Endodermal cell (in vitro differentiated cells): ENCODE results near the gene HNRNPA0. TPM values are rescaled to one million over a fixed set of nuclear protein-coding genes. Genes with fewer than 3 reads are reported as not detected.

ENCODE experiments used
- DNase-seq: peaks from one replicate; pipeline ENCODE4 v3.0.0-alpha.2; 2017
- H3K27ac ChIP-seq: 2 replicates; pipeline ENCODE4 v1.5.1; 2013; ENCODE audit warnings: mild to moderate bottlenecking, low read depth, low read length, moderate library complexity
- H3K27me3 ChIP-seq: 2 replicates; pipeline ENCODE4 v1.6.1; 2013; ENCODE audit warnings: mild to moderate bottlenecking, low read length, moderate library complexity; ENCODE audit not compliant: insufficient read depth, control insufficient read depth, poor library complexity, severe bottlenecking
- H3K36me3 ChIP-seq: 2 replicates; pipeline ENCODE4 v1.7.0; 2013; ENCODE audit warnings: mild to moderate bottlenecking, low read length, moderate library complexity; ENCODE audit not compliant: control insufficient read depth, insufficient read depth
- H3K4me1 ChIP-seq: one replicate; pipeline ENCODE4 v1.7.0; 2013; ENCODE audit warnings: low read length; ENCODE audit not compliant: control insufficient read depth, insufficient read depth
- H3K4me3 ChIP-seq: 2 replicates; pipeline ENCODE4 v1.5.1; 2013; ENCODE audit warnings: mild to moderate bottlenecking, low read length, moderate library complexity
- H3K9ac ChIP-seq: 2 replicates; pipeline ENCODE4 v1.6.1; 2013; ENCODE audit warnings: mild to moderate bottlenecking, low read length, moderate library complexity; ENCODE audit not compliant: poor library complexity, severe bottlenecking; ENCODE audit errors: extremely low read depth
- H3K9me3 ChIP-seq: 2 replicates; pipeline ENCODE4 v1.6.1; 2013; ENCODE audit warnings: mild to moderate bottlenecking, low read length, moderate library complexity; ENCODE audit not compliant: control insufficient read depth
- H3K27ac Mint-ChIP-seq: 2 replicates; pipeline ENCODE4 v1.8.0; 2020; ENCODE audit warnings: mixed read lengths
- H3K27me3 Mint-ChIP-seq: 2 replicates; pipeline ENCODE4 v1.8.0; 2021; ENCODE audit warnings: mild to moderate bottlenecking, mixed read lengths; ENCODE audit not compliant: insufficient read depth
- H3K36me3 Mint-ChIP-seq: 2 replicates; pipeline ENCODE4 v1.8.0; 2020; ENCODE audit warnings: low read depth, mixed read lengths
- H3K4me1 Mint-ChIP-seq: 2 replicates; pipeline ENCODE4 v1.8.0; 2020; ENCODE audit warnings: mixed read lengths
- H3K4me3 Mint-ChIP-seq: 2 replicates; pipeline ENCODE4 v1.8.0; 2020; ENCODE audit warnings: mild to moderate bottlenecking, moderate library complexity, mixed read lengths
- H3K9me3 Mint-ChIP-seq: 2 replicates; pipeline ENCODE4 v1.8.0; 2020; ENCODE audit warnings: mild to moderate bottlenecking, mixed read lengths
- CTCF ChIP-seq: fragments of 200-600 bp; sonication (generic); conservative IDR thresholded peaks from 2 replicates; pipeline ENCODE4 v1.5.0; 2021; ENCODE audit warnings: antibody characterized with exemption, mild to moderate bottlenecking
- WGBS, 2 experiments: methylation state at CpG; one replicate each; pipeline versions ENCODE4 v1.1.5 to v1.1.7; 2013; ENCODE audit warnings: missing lambda C conversion rate in 2 of 2, mixed read lengths in 1 of 2; ENCODE audit not compliant: insufficient coverage in 1 of 2, insufficient read length in 1 of 2; 5-methylcytosine and 5-hydroxymethylcytosine counted together
- total RNA-seq, 2 donors: library from RNA; stranded (reverse); fragmentation: NEBNext Ultra II Directional in 1 of 2; extraction: Animal tissue kit (Norgen Biotek cat#: 25700) in 1 of 2; gene quantifications; 2 replicates in 1 of 2; 3 replicates in 1 of 2; pipeline ENCODE4 v1.2.1, GENCODE V29; 2021

The HNRNPA0 gene
- total RNA-seq, 2 donors from 2014 or later, result 50.7 to 61.0 TPM

GRCh38 chr5:137761566-137761965, 7.4 kb upstream of the HNRNPA0 start:
- WGBS, 2 experiments, result 82 to 100% methylated on average over 1 to 3 of the region's 3 CpGs
- Histone ChIP-seq H3K36me3 (no peaks in the 10 kb centered on the region), H3K27ac (no peak overlapping the region), H3K9ac (no peak overlapping the region), H3K9me3 (peaks cover 20% of the 10 kb centered on the region), H3K27me3 (no peaks in the 10 kb centered on the region), H3K4me1 (no peaks in the 10 kb centered on the region), H3K4me3 (no peak overlapping the region)
- peaks cover 22% of the 10 kb centered on the region for H3K27me3 Mint-ChIP-seq
- H3K4me3 Mint-ChIP-seq, result no peak overlapping the region
- no peak for DNase-seq
- H3K9me3 Mint-ChIP-seq, result peaks cover 20% of the 10 kb centered on the region
- TF ChIP-seq CTCF, result no peak
- no peaks in the 10 kb centered on the region for H3K36me3 Mint-ChIP-seq
- no peak overlapping the region for H3K27ac Mint-ChIP-seq
- no peaks in the 10 kb centered on the region for H3K4me1 Mint-ChIP-seq

- Histone ChIP-seq H3K27me3 (no peaks in the 10 kb centered on the region), H3K9me3 (peaks cover 16% of the 10 kb centered on the region), H3K4me3 (no peak overlapping the region), H3K9ac (no peak overlapping the region), H3K27ac (no peak overlapping the region), H3K4me1 (no peaks in the 10 kb centered on the region), H3K36me3 (no peaks in the 10 kb centered on the region)
- TF ChIP-seq CTCF, result no peak
- Mint-ChIP-seq H3K4me1 (no peaks in the 10 kb centered on the region), H3K27ac (no peak overlapping the region), H3K4me3 (no peak overlapping the region), H3K27me3 (peaks cover 24% of the 10 kb centered on the region), H3K36me3 (no peaks in the 10 kb centered on the region), H3K9me3 (peaks cover 18% of the 10 kb centered on the region)
- WGBS, 2 experiments, result 87 to 90% methylated on average over 6 to 7 of the region's 7 CpGs
- DNase-seq, result no peak
Observed at GRCh38 chr5:137760719-137761516, 6.8 kb upstream of the HNRNPA0 start.

- H3K4me3 Mint-ChIP-seq, result no peak overlapping the region
- 89 to 94% methylated on average over 3 to 4 of the region's 4 CpGs for WGBS, 2 experiments
- no peak for DNase-seq
- Histone ChIP-seq H3K4me3 (no peak overlapping the region), H3K27ac (no peak overlapping the region), H3K36me3 (no peaks in the 10 kb centered on the region), H3K27me3 (no peaks in the 10 kb centered on the region), H3K9me3 (peaks cover 16% of the 10 kb centered on the region), H3K9ac (no peak overlapping the region), H3K4me1 (no peaks in the 10 kb centered on the region)
- H3K27ac Mint-ChIP-seq, result no peak overlapping the region
- no peak for TF ChIP-seq CTCF
- H3K27me3 Mint-ChIP-seq, result peaks cover 24% of the 10 kb centered on the region
- H3K4me1 Mint-ChIP-seq, result no peaks in the 10 kb centered on the region
- peaks cover 18% of the 10 kb centered on the region for H3K9me3 Mint-ChIP-seq
- H3K36me3 Mint-ChIP-seq, result no peaks in the 10 kb centered on the region
Observed at GRCh38 chr5:137760294-137760693, 6.1 kb upstream of the HNRNPA0 start.
